Breast epithelium (tissue), 3 donors: ENCODE measurements around the gene DGKB.

Experiments used
- CTCF ChIP-seq, 3 donors: fragments of 450-650 bp; IDR thresholded peaks; one replicate each; pipeline ENCODE4 v1.5.1; 2016 to 2017; ENCODE audit warnings: antibody characterized with exemption in 3 of 3, mild to moderate bottlenecking in 3 of 3, moderate library complexity in 3 of 3
- POLR2AphosphoS5 ChIP-seq, 3 donors: sonication (generic); formaldehyde crosslinking; IDR thresholded peaks; one replicate each; pipeline ENCODE4 v1.6.1; 2017; ENCODE audit warnings: antibody characterized with exemption in 3 of 3

- no peak for TF ChIP-seq POLR2AphosphoS5 (IDR thresholded peaks at IDR 0.05)
- TF ChIP-seq CTCF (IDR thresholded peaks at IDR 0.05): no peak
Measured at GRCh38 chr7:14765731-14766130, 136.8 kb downstream of the DGKB start.
